Ovary (tissue), 9 donors: ENCODE data around the gene SOX6. TPM values are rescaled to one million over a fixed set of nuclear protein-coding genes. Genes with fewer than 3 reads are reported as not detected.

ENCODE experiments used
- DNase-seq, 5 donors: peaks; one replicate each; pipeline ENCODE4 v3.0.0-alpha.2; 2019 to 2020
- H3K27ac ChIP-seq, 2 donors: fragments of 200-600 bp; one replicate each; pipeline versions ENCODE4 v1.5.1 to v1.8.0; 2019 to 2022
- H3K27me3 ChIP-seq: fragments of 200-600 bp; one replicate; pipeline ENCODE4 v1.8.0; 2022
- H3K36me3 ChIP-seq: fragments of 200-600 bp; sonication (generic); one replicate; pipeline ENCODE4 v1.5.1; 2019
- H3K4me1 ChIP-seq: one replicate; pipeline ENCODE4 v1.8.1; 2013; ENCODE audit warnings: mild to moderate bottlenecking, moderate library complexity; ENCODE audit not compliant: insufficient read depth
- H3K4me3 ChIP-seq: fragments of 200-600 bp; sonication (generic); one replicate; pipeline ENCODE4 v1.5.1; 2017
- H3K9me3 ChIP-seq, 2 donors: fragments of 200-600 bp in 1 of 2; sonication (generic) in 1 of 2; one replicate each; pipeline versions ENCODE4 v1.5.1 to v1.8.1; 2013 to 2019; ENCODE audit warnings: mild to moderate bottlenecking in 1 of 2, moderate library complexity in 1 of 2
- EP300 ChIP-seq: sonication (generic); formaldehyde crosslinking; IDR thresholded peaks from one replicate; pipeline ENCODE4 v1.6.1; 2017; ENCODE audit warnings: antibody characterized with exemption
- POLR2A ChIP-seq: fragments of 450-650 bp; IDR thresholded peaks from one replicate; pipeline ENCODE4 v1.6.1; 2017; ENCODE audit warnings: antibody characterized with exemption, mild to moderate bottlenecking, moderate library complexity
- whole genome bisulfite sequencing, 3 donors: extraction: QIAGEN DNeasy Blood & Tissue Kit in 1 of 3; methylation state at CpG; one replicate each; pipeline versions ENCODE4 v1.1.5 to v1.1.7; 2013 to 2017; 5-methylcytosine and 5-hydroxymethylcytosine counted together
- intact Hi-C, 4 donors: fragments of 100-400 bp; cut with DNase I; formaldehyde crosslinking; loops; one replicate each; pipeline versions ENCODE4 v1.11.0 to v1.15.1; 2022 to 2023
- polyA plus RNA-seq, 2 donors: library from polyadenylated mRNA; stranded (reverse); fragments of 200-250 nt in 1 of 2; fragments of 350-450 nt in 1 of 2; fragmentation: Illumina TruSeq in 1 of 2; extraction: RNeasy Lipid Tissue Mini Kit (QIAGEN cat#74804) in 1 of 2; gene quantifications; one replicate each; pipeline ENCODE4 v1.2.3, GENCODE V29; 2013 to 2014
- total RNA-seq, 7 donors: library from RNA; depleted of rRNA in 2 of 7; stranded (reverse); fragments of >200 nt in 2 of 7; fragmentation: NEBNext Ultra II Directional in 3 of 7; extraction: Animal tissue kit (Norgen Biotek cat#: 25700) in 3 of 7; gene quantifications; one replicate each; pipeline versions ENCODE4 v1.1.0 to v1.2.4, GENCODE V29; 2016 to 2023
- TF ChIP-seq, protein P1 (sequence below), 3 donors: fragments of 450-650 bp in 2 of 3; fragments of 200-600 bp in 1 of 3; IDR thresholded peaks; one replicate each; pipeline versions ENCODE4 v1.5.1 to v1.8.0; 2016 to 2022; ENCODE audit warnings: antibody characterized with exemption in 3 of 3, mild to moderate bottlenecking in 1 of 3
- donor health status: DM: no; HTN: no; CAD: no; lungs with moderate emphysema.
- donor health status: DM: no; HTN: no; CAD: no.
- donor health status: Bipolar disorder and iron deficiency.
- donor health status: DM: yes; HTN: yes; CAD: no.
- donor health status: DM: no; HTN: no; CAD: no.
- donor health status: DM: yes; HTN: yes; CAD: no.

The SOX6 gene
- total and polyA plus RNA-seq, 9 donors, result 0.61 to 29.4 (median 4.7) TPM

DNA sequence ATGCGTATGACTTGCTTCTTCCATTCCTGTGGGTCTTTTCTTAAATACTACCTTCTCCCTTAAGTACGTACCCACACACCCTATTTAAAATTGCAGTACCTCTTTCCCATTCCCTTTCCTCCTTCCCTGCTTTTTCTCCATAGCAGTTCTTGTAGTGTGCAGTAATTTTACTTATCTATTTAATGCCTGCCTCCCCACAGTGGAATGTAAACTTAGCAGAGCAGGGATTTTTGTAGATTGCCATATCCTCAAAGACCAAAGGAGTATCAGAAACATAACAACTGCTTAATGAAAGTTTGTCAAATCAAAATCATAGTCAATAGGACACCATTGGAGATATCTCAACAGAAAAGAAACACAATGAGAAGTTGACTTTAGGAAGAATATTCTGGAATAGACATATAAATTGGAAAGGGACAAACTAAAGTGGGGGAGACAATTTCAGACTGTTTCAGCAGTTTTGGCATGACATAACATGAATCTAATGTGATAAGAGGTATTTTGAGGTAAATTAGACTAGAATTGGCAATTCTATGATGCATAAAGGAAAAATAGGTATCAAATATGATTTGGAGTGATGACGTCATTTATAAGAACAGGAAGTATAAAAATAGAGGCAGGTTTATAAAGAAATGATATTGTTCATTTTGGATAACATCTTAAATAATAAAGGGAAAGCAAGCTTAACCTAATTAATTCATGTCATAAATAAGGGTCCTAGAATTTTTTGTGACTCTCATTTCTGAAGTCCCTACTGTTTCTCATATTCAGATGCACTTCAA is 188.4 kb downstream of the SOX6 start:
- DNase-seq, result no peak
- intact Hi-C loops, result no loop called here
- no peak overlapping the region for H3K27ac ChIP-seq
- H3K9me3 ChIP-seq, result no peaks in the 10 kb centered on the region
- TF ChIP-seq, protein P1, sequence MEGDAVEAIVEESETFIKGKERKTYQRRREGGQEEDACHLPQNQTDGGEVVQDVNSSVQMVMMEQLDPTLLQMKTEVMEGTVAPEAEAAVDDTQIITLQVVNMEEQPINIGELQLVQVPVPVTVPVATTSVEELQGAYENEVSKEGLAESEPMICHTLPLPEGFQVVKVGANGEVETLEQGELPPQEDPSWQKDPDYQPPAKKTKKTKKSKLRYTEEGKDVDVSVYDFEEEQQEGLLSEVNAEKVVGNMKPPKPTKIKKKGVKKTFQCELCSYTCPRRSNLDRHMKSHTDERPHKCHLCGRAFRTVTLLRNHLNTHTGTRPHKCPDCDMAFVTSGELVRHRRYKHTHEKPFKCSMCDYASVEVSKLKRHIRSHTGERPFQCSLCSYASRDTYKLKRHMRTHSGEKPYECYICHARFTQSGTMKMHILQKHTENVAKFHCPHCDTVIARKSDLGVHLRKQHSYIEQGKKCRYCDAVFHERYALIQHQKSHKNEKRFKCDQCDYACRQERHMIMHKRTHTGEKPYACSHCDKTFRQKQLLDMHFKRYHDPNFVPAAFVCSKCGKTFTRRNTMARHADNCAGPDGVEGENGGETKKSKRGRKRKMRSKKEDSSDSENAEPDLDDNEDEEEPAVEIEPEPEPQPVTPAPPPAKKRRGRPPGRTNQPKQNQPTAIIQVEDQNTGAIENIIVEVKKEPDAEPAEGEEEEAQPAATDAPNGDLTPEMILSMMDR (IDR thresholded peaks at IDR 0.05), result no peak
- TF ChIP-seq POLR2A (no peak), EP300 (no peak)
- H3K36me3 ChIP-seq, result no peaks in the 10 kb centered on the region
- no peaks in the 10 kb centered on the region for H3K27me3 ChIP-seq
- WGBS, 3 donors, result 54 to 59% (median 56%) methylated on average over 3 of the region's 3 CpGs
- no peak overlapping the region for H3K4me3 ChIP-seq
- no peaks in the 10 kb centered on the region for H3K4me1 ChIP-seq

GRCh38 chr11:16166571-16166970 is 189.8 kb downstream of the SOX6 start:
- no peak overlapping the region for H3K4me3 ChIP-seq
- H3K27ac ChIP-seq, result no peak overlapping the region
- DNase-seq, result no peak
- intact Hi-C loops, result no loop called here
- 72 to 82% (median 78%) methylated on average over 1 of the region's 1 CpG for WGBS, 3 donors
- H3K36me3 ChIP-seq, result no peaks in the 10 kb centered on the region
- H3K9me3 ChIP-seq, result no peaks in the 10 kb centered on the region
- H3K27me3 ChIP-seq, result no peaks in the 10 kb centered on the region
- TF ChIP-seq POLR2A (no peak), EP300 (no peak)
- TF ChIP-seq, protein P1 (IDR thresholded peaks at IDR 0.05), result no peak
- no peaks in the 10 kb centered on the region for H3K4me1 ChIP-seq

DNA sequence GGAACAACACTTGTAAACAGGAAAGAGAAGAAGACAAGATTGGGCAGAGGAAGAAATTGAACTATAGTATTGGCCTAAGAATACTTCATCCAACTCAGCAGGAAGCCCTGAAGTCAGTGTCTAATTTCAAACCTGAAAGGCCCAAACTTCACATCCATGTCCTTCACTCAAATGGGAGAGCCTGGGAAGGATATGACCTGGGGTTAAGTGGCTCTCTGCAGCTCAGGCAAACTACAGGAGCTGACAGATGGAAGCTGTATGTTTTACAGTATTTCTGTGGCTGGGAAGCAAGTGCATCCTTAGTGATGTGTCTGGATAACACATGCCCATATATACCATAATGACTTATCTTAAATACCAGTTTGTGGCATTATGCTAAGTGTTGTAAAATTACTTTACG is 196.2 kb downstream of the SOX6 start:
- no peak for DNase-seq
- Histone ChIP-seq H3K4me1 (no peaks in the 10 kb centered on the region), H3K4me3 (no peak overlapping the region), H3K36me3 (no peaks in the 10 kb centered on the region), H3K27ac (no peak overlapping the region), H3K9me3 (no peaks in the 10 kb centered on the region), H3K27me3 (no peaks in the 10 kb centered on the region)
- intact Hi-C loops, result no loop called here
- 89 to 98% (median 96%) methylated on average over 1 of the region's 1 CpG for WGBS, 3 donors
- TF ChIP-seq EP300, result no peak
- no peak for TF ChIP-seq POLR2A
- TF ChIP-seq, protein P1 (IDR thresholded peaks at IDR 0.05), result no peak

GRCh38 chr11:16158426-16158994 is 197.8 kb downstream of the SOX6 start:
- Histone ChIP-seq H3K36me3 (no peaks in the 10 kb centered on the region), H3K4me3 (no peak overlapping the region), H3K4me1 (no peaks in the 10 kb centered on the region), H3K27me3 (no peaks in the 10 kb centered on the region), H3K9me3 (no peaks in the 10 kb centered on the region), H3K27ac (no peak overlapping the region)
- TF ChIP-seq EP300 (no peak), POLR2A (no peak)
- TF ChIP-seq, protein P1 (IDR thresholded peaks at IDR 0.05), result no peak
- intact Hi-C loops, result no loop called here
- DNase-seq, result no peak
